Ishikawa (cell line): ENCODE data around the gene AHSG.

ENCODE experiments used
- CEBPB ChIP-seq: IDR thresholded peaks from 2 replicates; pipeline ENCODE4 v1.6.1; 2012
- CREB1 ChIP-seq: IDR thresholded peaks from 2 replicates; pipeline ENCODE4 v1.6.1; 2012; ENCODE audit warnings: low read depth
- EGR1 ChIP-seq: IDR thresholded peaks from 2 replicates; pipeline ENCODE4 v1.6.1; 2012
- EP300 ChIP-seq: IDR thresholded peaks from 2 replicates; pipeline ENCODE4 v1.6.1; 2012; ENCODE audit warnings: borderline replicate concordance
- FOXM1 ChIP-seq: IDR thresholded peaks from 2 replicates; pipeline ENCODE4 v1.6.1; 2012; ENCODE audit warnings: low read depth, borderline replicate concordance
- NFIC ChIP-seq: IDR thresholded peaks from 2 replicates; pipeline ENCODE4 v1.6.1; 2012
- RAD21 ChIP-seq: IDR thresholded peaks from 2 replicates; pipeline ENCODE4 v1.6.1; 2012; ENCODE audit warnings: low read depth
- TAF1 ChIP-seq: IDR thresholded peaks from 2 replicates; pipeline ENCODE4 v1.6.1; 2012; ENCODE audit warnings: low read depth, mild to moderate bottlenecking
- TCF12 ChIP-seq: IDR thresholded peaks from 2 replicates; pipeline ENCODE4 v1.6.1; 2012; ENCODE audit warnings: low read depth
- TEAD4 ChIP-seq: IDR thresholded peaks from 2 replicates; pipeline ENCODE4 v1.6.1; 2012
- YY1 ChIP-seq: IDR thresholded peaks from 2 replicates; pipeline ENCODE4 v1.6.1; 2012; ENCODE audit warnings: low read depth
- ZBTB7A ChIP-seq: IDR thresholded peaks from 2 replicates; pipeline ENCODE4 v1.6.1; 2012; ENCODE audit warnings: low read depth
- TF ChIP-seq, protein P1 (sequence below): IDR thresholded peaks from 2 replicates; pipeline ENCODE4 v1.6.1; 2012
- TF ChIP-seq, protein P2 (sequence below): IDR thresholded peaks from 2 replicates; pipeline ENCODE4 v1.6.1; 2012
- TF ChIP-seq, protein P3 (sequence below): IDR thresholded peaks from 2 replicates; pipeline ENCODE4 v1.6.1; 2012; ENCODE audit warnings: low read depth, mild to moderate bottlenecking

Gene AHSG

DNA sequence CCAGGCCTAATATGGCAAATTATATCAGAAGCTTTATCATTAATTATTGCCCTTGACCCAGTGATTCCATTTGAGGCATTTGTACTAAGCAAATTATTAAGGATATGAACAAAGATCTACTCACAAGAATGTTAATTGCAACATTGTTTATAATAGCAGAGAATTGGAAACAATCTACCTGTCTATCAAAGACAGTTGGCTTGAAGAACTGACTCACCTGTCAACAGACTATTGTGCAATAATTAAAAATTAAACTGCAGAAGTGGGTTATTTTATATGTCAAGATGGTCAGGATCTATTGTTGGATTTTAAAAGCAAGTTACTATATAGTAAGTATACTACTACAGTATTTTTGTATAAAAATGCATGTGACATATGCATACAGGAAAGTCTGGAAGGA lies 20.6 kb downstream of the AHSG start:
- TF ChIP-seq, protein P1, sequence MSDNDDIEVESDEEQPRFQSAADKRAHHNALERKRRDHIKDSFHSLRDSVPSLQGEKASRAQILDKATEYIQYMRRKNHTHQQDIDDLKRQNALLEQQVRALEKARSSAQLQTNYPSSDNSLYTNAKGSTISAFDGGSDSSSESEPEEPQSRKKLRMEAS = no peak
- peak; percentile 70 for TF ChIP-seq CEBPB

DNA sequence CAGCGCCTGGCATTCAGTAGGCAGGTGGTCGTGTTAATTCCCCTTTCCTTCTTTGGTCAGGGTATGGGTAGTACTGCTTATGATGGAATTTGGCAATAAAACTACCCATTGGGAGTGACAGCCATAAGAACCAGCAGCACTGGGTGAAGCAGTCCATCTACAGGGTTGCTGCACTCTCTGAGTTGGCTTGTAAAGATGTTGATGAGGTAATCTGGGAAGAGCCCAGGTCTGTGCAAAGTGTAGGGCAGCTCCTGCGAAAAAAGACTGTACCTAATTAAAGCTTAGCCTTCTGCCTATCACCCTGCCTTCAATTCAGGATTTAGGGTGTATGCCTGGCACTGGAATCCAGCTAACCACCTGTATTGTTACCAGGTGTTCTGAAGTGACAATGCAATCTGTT lies 22.7 kb downstream of the AHSG start:
- no peak for TF ChIP-seq ZBTB7A
- TF ChIP-seq, protein P2, sequence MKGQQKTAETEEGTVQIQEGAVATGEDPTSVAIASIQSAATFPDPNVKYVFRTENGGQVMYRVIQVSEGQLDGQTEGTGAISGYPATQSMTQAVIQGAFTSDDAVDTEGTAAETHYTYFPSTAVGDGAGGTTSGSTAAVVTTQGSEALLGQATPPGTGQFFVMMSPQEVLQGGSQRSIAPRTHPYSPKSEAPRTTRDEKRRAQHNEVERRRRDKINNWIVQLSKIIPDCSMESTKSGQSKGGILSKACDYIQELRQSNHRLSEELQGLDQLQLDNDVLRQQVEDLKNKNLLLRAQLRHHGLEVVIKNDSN = no peak
- TF ChIP-seq TAF1 = no peak
- no peak for TF ChIP-seq CEBPB
- TF ChIP-seq EGR1 = no peak
- TF ChIP-seq FOXM1 = no peak
- TF ChIP-seq NFIC = no peak
- no peak for TF ChIP-seq TEAD4
- TF ChIP-seq, protein P3, sequence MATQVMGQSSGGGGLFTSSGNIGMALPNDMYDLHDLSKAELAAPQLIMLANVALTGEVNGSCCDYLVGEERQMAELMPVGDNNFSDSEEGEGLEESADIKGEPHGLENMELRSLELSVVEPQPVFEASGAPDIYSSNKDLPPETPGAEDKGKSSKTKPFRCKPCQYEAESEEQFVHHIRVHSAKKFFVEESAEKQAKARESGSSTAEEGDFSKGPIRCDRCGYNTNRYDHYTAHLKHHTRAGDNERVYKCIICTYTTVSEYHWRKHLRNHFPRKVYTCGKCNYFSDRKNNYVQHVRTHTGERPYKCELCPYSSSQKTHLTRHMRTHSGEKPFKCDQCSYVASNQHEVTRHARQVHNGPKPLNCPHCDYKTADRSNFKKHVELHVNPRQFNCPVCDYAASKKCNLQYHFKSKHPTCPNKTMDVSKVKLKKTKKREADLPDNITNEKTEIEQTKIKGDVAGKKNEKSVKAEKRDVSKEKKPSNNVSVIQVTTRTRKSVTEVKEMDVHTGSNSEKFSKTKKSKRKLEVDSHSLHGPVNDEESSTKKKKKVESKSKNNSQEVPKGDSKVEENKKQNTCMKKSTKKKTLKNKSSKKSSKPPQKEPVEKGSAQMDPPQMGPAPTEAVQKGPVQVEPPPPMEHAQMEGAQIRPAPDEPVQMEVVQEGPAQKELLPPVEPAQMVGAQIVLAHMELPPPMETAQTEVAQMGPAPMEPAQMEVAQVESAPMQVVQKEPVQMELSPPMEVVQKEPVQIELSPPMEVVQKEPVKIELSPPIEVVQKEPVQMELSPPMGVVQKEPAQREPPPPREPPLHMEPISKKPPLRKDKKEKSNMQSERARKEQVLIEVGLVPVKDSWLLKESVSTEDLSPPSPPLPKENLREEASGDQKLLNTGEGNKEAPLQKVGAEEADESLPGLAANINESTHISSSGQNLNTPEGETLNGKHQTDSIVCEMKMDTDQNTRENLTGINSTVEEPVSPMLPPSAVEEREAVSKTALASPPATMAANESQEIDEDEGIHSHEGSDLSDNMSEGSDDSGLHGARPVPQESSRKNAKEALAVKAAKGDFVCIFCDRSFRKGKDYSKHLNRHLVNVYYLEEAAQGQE = no peak
- TF ChIP-seq YY1 = no peak
- no peak for TF ChIP-seq RAD21
- TF ChIP-seq TCF12 = no peak
- TF ChIP-seq, protein P1 = no peak
- TF ChIP-seq CREB1 = no peak
- no peak for TF ChIP-seq EP300

DNA sequence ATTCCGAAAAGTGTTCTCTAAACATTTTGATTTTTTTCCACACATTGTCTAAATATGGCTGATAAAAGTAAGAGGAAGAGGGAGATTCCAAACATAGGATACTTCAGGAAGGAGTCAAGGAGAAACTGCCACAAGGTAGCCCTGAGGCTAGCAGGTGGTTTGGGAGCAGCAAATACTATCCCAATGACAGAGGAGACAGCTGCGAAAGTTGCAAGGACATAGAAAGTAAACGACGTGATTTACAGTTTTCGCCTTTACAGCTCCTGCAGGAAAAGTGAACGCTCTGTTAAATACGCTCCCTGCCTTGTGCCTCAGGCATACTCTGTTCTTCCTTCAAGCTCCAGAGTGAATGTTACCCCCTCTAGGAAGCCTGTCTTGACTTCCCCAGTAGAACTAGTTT lies 23.7 kb downstream of the AHSG start:
- TF ChIP-seq, protein P1 = no peak
- TF ChIP-seq NFIC = no peak
- TF ChIP-seq, protein P3 = no peak
- no peak for TF ChIP-seq TEAD4
- TF ChIP-seq CREB1 = no peak
- TF ChIP-seq FOXM1 = no peak
- TF ChIP-seq CEBPB = no peak
- TF ChIP-seq, protein P2 = no peak
- no peak for TF ChIP-seq TCF12
- TF ChIP-seq ZBTB7A = no peak
- no peak for TF ChIP-seq EGR1
- no peak for TF ChIP-seq EP300
- no peak for TF ChIP-seq RAD21
- no peak for TF ChIP-seq YY1
- TF ChIP-seq TAF1 = no peak

DNA sequence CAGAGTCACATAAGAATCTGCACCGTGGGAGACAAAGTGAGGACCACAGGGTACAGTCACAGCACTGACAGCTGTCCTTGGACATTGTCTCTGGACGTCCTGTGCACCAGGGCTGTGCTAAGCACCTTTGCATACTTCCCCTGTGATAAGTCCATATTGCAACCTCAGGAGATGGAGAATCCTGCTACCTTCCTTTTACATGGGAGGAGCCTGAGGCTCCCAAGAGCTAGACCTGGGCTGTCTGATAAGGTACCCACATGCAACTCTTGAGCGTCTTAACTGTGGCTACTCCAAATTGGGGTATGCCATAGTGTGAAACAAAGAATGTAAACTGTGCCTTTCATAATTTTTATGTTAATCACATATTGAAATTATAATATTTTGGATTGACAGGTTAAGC lies 24.8 kb downstream of the AHSG start:
- TF ChIP-seq TEAD4 (no peak), TCF12 (no peak)

DNA sequence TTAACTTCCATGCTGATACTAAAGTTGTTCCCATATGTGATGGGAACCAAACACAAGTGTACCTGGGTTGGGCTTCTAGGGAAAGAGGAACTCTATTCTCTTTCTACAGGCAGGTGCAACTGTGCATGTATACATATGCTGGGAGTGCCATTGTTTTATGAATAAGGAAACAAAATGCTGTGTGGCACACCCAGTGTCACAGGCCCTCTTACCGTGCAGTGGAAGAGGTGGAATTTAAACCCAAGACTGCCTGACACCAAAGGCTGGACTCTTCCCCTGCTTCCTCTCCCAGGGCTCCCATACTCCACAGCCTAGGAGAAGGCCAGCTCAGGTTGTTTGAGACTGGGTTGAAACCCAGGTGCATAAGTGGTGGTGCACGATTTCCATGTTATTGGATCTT lies 25.4 kb downstream of the AHSG start:
- TF ChIP-seq TAF1 (no peak), NFIC (no peak), CREB1 (no peak), YY1 (no peak), RAD21 (no peak), ZBTB7A (no peak), TCF12 (no peak), TEAD4 (no peak), EP300 (no peak), FOXM1 (no peak), EGR1 (no peak), CEBPB (no peak)
- TF ChIP-seq, protein P3 = no peak
- TF ChIP-seq, protein P1 = no peak
- TF ChIP-seq, protein P2 = no peak
